Ectodermal cell (in vitro differentiated cells): ENCODE measurements around the gene RND1.

Source experiments
- H3K27ac ChIP-seq: 2 replicates; pipeline ENCODE4 v1.7.0; 2013; ENCODE audit warnings: mild to moderate bottlenecking, low read depth, low read length; ENCODE audit not compliant: insufficient read depth, poor library complexity, severe bottlenecking
- H3K27me3 ChIP-seq: 2 replicates; pipeline ENCODE4 v1.7.0; 2013; ENCODE audit warnings: mild to moderate bottlenecking, low read length; ENCODE audit not compliant: insufficient read depth, control insufficient read depth, poor library complexity, severe bottlenecking
- H3K36me3 ChIP-seq: one replicate; pipeline ENCODE4 v1.7.0; 2013; ENCODE audit warnings: low read length; ENCODE audit not compliant: control insufficient read depth, insufficient read depth
- H3K4me1 ChIP-seq: one replicate; pipeline ENCODE4 v1.7.0; 2013; ENCODE audit warnings: low read length; ENCODE audit not compliant: control insufficient read depth, insufficient read depth
- H3K4me3 ChIP-seq: 2 replicates; pipeline ENCODE4 v1.7.0; 2013; ENCODE audit warnings: low read depth, low read length, control low read depth; ENCODE audit not compliant: insufficient read depth
- H3K9me3 ChIP-seq: 2 replicates; pipeline ENCODE4 v1.7.0; 2013; ENCODE audit warnings: mild to moderate bottlenecking, low read length, moderate library complexity; ENCODE audit not compliant: control insufficient read depth
- WGBS, 2 experiments: methylation state at CpG; one replicate each; pipeline ENCODE4 v1.1.7; 2013; ENCODE audit warnings: missing lambda C conversion rate in 2 of 2; 5-methylcytosine and 5-hydroxymethylcytosine counted together

Gene RND1

DNA sequence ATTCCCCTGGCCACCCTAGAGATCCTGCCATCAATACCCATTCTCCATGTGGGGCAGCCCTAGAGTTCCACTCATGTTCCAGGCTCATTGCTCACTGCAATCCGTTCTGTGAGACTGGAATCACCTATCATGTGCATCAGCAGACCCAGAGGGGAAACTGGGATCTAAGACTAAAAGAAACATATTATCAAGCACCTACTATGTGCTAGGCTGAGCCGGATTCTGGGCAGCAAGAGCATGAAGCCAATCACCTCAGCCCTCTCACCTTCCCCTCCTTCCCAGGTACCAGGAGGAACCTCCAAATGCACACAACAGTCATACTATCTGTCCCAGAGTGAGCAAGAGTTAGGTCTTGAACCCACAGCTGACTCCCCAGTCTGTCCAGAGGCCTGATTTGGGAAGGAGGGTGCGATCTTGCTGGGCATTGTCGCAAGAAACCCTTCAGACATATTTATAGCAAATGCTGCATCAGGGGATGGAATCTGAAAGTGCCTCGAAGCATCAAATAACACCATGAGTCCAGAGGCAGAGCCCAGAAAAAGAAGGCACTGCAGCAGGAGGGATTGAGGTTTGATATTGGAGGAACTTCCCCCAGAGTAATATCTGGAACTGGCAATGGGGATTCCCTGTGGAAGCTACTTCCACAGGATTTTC lies 54.1 kb downstream of the RND1 start:
- H3K27me3 ChIP-seq: peaks cover 11% of the 10 kb centered on the region
- 88 to 89% methylated on average over 5 of the region's 5 CpGs for WGBS, 2 experiments
- no peak overlapping the region for H3K27ac ChIP-seq
- peaks cover 43% of the 10 kb centered on the region for H3K4me1 ChIP-seq
- H3K36me3 ChIP-seq: no peaks in the 10 kb centered on the region
- H3K4me3 ChIP-seq: no peak overlapping the region
- H3K9me3 ChIP-seq: no peaks in the 10 kb centered on the region

DNA sequence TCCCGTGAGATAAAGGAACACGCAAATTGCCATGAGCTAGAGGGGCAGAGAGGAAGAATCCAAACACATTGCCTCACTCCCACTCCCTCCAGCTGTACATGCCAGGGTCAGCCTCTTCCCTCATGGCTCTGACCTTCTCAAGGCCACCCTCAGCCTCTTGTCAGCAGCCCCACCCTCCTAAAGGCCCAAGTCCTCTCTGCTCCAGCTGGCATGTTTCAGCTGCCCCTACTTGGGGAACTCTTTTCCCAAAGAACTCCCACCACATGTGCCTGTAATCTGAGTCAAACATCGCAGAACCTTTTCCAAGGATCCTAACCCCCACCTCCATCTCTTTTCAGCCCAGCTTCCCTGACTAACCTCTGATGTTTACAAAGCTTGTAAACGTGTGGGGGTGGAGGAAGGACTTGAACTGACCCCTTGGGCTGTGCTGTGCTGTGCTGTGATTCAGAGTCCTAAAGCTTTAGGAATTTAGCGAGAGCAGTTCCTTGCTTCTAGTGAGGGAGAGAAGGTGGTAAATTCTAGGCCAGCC lies 54.7 kb downstream of the RND1 start:
- WGBS, 2 experiments: 55 to 61% methylated on average over 4 to 5 of the region's 5 CpGs
- H3K27ac ChIP-seq: no peak overlapping the region

DNA sequence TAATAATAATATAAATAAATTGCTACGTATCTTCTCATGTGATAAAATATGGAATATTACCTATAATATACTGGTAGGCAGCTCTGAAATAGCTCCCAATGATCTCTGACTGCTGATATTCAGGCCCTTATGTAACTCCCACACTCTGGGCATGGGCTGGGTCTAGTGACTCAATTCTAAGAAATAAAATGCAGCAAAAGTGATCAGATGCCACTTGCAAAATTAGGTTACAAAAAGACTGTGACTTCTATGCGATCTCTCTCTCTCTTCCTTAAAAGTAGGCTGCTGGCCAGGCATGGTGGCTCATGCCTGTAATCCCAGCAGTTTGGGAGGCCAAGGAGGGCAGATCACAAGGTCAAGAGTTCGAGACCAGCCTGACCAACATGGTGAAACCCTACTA lies 57.7 kb downstream of the RND1 start:
- Histone ChIP-seq H3K9me3 (no peaks in the 10 kb centered on the region), H3K27me3 (no peaks in the 10 kb centered on the region), H3K36me3 (no peaks in the 10 kb centered on the region), H3K4me3 (no peak overlapping the region), H3K4me1 (peaks cover 21% of the 10 kb centered on the region), H3K27ac (no peak overlapping the region)
- 84 to 91% methylated on average over 2 to 3 of the region's 3 CpGs for WGBS, 2 experiments

More for the DNA sequence above, 54.7 kb downstream of the RND1 start:
- Histone ChIP-seq H3K27me3 (peaks cover 5% of the 10 kb centered on the region), H3K4me3 (no peak overlapping the region), H3K4me1 (peaks cover 37% of the 10 kb centered on the region), H3K9me3 (no peaks in the 10 kb centered on the region), H3K36me3 (no peaks in the 10 kb centered on the region)
